SK-N-SH (cell line): ENCODE results near the gene PRKG1. TPM values are rescaled to one million over a fixed set of nuclear protein-coding genes. Genes with fewer than 3 reads are reported as not detected.

Source experiments
- CHD2 ChIP-seq: fragments of 150-350 bp; IDR thresholded peaks from 2 replicates; pipeline ENCODE4 v1.6.1; 2018; ENCODE audit warnings: low read length; ENCODE audit not compliant: partially characterized antibody
- ELF1 ChIP-seq: IDR thresholded peaks from 2 replicates; pipeline ENCODE4 v1.4.0; 2012
- EP300 ChIP-seq, 2 experiments: IDR thresholded peaks; 2 replicates each; pipeline versions ENCODE4 v1.4.0 to v1.6.1; 2012; ENCODE audit warnings: borderline replicate concordance in 1 of 2, low read depth in 1 of 2, low read length in 1 of 2
- EZH2phosphoT487 ChIP-seq: fragments of 200-600 bp; sonication (generic); IDR thresholded peaks from 2 replicates; pipeline ENCODE4 v1.6.1; 2017; ENCODE audit warnings: low read depth, mixed run types, mild to moderate bottlenecking, antibody characterized with exemption, moderate library complexity, borderline replicate concordance
- FOSL2 ChIP-seq: IDR thresholded peaks from 2 replicates; pipeline ENCODE4 v1.4.0; 2012; ENCODE audit warnings: low read depth, mild to moderate bottlenecking, moderate library complexity, borderline replicate concordance
- FOXJ3 ChIP-seq: sonication (generic); formaldehyde crosslinking; IDR thresholded peaks from 2 replicates; pipeline ENCODE4 v1.5.1; 2020; ENCODE audit warnings: mild to moderate bottlenecking, missing genetic modification reagents
- FOXM1 ChIP-seq: IDR thresholded peaks from 2 replicates; pipeline ENCODE4 v1.4.0; 2012; ENCODE audit warnings: low read depth, mild to moderate bottlenecking
- GABPA ChIP-seq: IDR thresholded peaks from 2 replicates; pipeline ENCODE4 v1.4.0; 2012; ENCODE audit warnings: low read depth, mild to moderate bottlenecking
- GATA2 ChIP-seq: sonication (generic); formaldehyde crosslinking; IDR thresholded peaks from 2 replicates; pipeline ENCODE4 v1.5.0; 2020; ENCODE audit warnings: mild to moderate bottlenecking, missing genetic modification reagents
- IRF3 ChIP-seq: fragments of 150-350 bp; IDR thresholded peaks from 2 replicates; pipeline ENCODE4 v1.6.1; 2016; ENCODE audit warnings: mild to moderate bottlenecking, low read depth, low read length
- JUND ChIP-seq: IDR thresholded peaks from 2 replicates; pipeline ENCODE4 v1.4.0; 2012
- MXI1 ChIP-seq: IDR thresholded peaks from 2 replicates; pipeline ENCODE4 v1.6.1; 2012; ENCODE audit warnings: mild to moderate bottlenecking, low read depth, low read length, improper control_type of control experiment
- NFIC ChIP-seq: IDR thresholded peaks from 2 replicates; pipeline ENCODE4 v1.4.0; 2012; ENCODE audit warnings: borderline replicate concordance
- PBX3 ChIP-seq: IDR thresholded peaks from 2 replicates; pipeline ENCODE4; 2012
- POLR2AphosphoS5 ChIP-seq: IDR thresholded peaks from 2 replicates; pipeline ENCODE4 v1.6.1; 2012; ENCODE audit warnings: low read depth, low read length
- RAD21 ChIP-seq: IDR thresholded peaks from 2 replicates; pipeline ENCODE4 v1.6.1; 2012; ENCODE audit warnings: mild to moderate bottlenecking, low read length
- RCOR1 ChIP-seq: fragments of 150-350 bp; IDR thresholded peaks from 2 replicates; pipeline ENCODE4 v1.6.1; 2017; ENCODE audit warnings: antibody characterized with exemption, low read length
- RFX5 ChIP-seq: IDR thresholded peaks from 2 replicates; pipeline ENCODE4 v1.6.1; 2012; ENCODE audit warnings: mild to moderate bottlenecking, improper control_type of control experiment, low read length
- TAF1 ChIP-seq: IDR thresholded peaks from 2 replicates; pipeline ENCODE4 v1.6.1; 2012; ENCODE audit warnings: low read depth, mild to moderate bottlenecking, low read length, moderate library complexity, borderline replicate concordance
- YY1 ChIP-seq: IDR thresholded peaks from 2 replicates; pipeline ENCODE4 v1.4.0; 2012; ENCODE audit warnings: low read depth, mild to moderate bottlenecking
- polyA plus RNA-seq, 3 experiments: library from polyadenylated mRNA; depleted of rRNA; stranded (reverse); fragments of >200 nt; gene quantifications; 2 replicates each; pipeline ENCODE4 v1.2.3, GENCODE V29; 2012
- TF ChIP-seq, protein P1 (sequence below): IDR thresholded peaks from 2 replicates; pipeline ENCODE4 v1.6.1; 2012; ENCODE audit warnings: mild to moderate bottlenecking, low read depth, low read length, moderate library complexity
- TF ChIP-seq, protein P2 (sequence below): fragments of 200-600 bp; sonication (generic); IDR thresholded peaks from 2 replicates; pipeline ENCODE4 v1.6.1; 2017; ENCODE audit warnings: antibody characterized with exemption, mild to moderate bottlenecking, moderate library complexity
- TF ChIP-seq, protein P3 (sequence below): fragments of 150-350 bp; IDR thresholded peaks from 2 replicates; pipeline ENCODE4 v1.6.1; 2017; ENCODE audit warnings: antibody characterized with exemption, low read length, low read depth, borderline replicate concordance
- TF ChIP-seq, protein P4 (sequence below): IDR thresholded peaks from 2 replicates; pipeline ENCODE4 v1.4.0; 2012; ENCODE audit warnings: low read depth, borderline replicate concordance

PRKG1 gene
- polyA plus RNA-seq, 1 of the 3 experiments (the other 2 are of a cell fraction), result 4.1 TPM

GRCh38 chr10:52313933-52314821 lies 1239.9 kb downstream of the PRKG1 start, which contains the start of gene DKK1 (continued):
- TF ChIP-seq, protein P1, sequence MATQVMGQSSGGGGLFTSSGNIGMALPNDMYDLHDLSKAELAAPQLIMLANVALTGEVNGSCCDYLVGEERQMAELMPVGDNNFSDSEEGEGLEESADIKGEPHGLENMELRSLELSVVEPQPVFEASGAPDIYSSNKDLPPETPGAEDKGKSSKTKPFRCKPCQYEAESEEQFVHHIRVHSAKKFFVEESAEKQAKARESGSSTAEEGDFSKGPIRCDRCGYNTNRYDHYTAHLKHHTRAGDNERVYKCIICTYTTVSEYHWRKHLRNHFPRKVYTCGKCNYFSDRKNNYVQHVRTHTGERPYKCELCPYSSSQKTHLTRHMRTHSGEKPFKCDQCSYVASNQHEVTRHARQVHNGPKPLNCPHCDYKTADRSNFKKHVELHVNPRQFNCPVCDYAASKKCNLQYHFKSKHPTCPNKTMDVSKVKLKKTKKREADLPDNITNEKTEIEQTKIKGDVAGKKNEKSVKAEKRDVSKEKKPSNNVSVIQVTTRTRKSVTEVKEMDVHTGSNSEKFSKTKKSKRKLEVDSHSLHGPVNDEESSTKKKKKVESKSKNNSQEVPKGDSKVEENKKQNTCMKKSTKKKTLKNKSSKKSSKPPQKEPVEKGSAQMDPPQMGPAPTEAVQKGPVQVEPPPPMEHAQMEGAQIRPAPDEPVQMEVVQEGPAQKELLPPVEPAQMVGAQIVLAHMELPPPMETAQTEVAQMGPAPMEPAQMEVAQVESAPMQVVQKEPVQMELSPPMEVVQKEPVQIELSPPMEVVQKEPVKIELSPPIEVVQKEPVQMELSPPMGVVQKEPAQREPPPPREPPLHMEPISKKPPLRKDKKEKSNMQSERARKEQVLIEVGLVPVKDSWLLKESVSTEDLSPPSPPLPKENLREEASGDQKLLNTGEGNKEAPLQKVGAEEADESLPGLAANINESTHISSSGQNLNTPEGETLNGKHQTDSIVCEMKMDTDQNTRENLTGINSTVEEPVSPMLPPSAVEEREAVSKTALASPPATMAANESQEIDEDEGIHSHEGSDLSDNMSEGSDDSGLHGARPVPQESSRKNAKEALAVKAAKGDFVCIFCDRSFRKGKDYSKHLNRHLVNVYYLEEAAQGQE, result 0 out of 2 replicates have a peak, but pooled peaks have one; percentile 9
- TF ChIP-seq GATA2, result no peak
- TF ChIP-seq POLR2AphosphoS5, result peak; percentile 99
- no peak for TF ChIP-seq NFIC
- TF ChIP-seq TAF1, result peak; percentile 88
- no peak for TF ChIP-seq IRF3
- no peak; the same call in 1 of the 2 replicates for TF ChIP-seq RFX5
- no peak for TF ChIP-seq ELF1
- no peak; the same call in 1 of the 2 replicates for TF ChIP-seq RCOR1
- TF ChIP-seq MXI1, result no peak; the same call in none of the 2 replicates
- TF ChIP-seq RAD21, result peak; percentile 52
- TF ChIP-seq, protein P2, sequence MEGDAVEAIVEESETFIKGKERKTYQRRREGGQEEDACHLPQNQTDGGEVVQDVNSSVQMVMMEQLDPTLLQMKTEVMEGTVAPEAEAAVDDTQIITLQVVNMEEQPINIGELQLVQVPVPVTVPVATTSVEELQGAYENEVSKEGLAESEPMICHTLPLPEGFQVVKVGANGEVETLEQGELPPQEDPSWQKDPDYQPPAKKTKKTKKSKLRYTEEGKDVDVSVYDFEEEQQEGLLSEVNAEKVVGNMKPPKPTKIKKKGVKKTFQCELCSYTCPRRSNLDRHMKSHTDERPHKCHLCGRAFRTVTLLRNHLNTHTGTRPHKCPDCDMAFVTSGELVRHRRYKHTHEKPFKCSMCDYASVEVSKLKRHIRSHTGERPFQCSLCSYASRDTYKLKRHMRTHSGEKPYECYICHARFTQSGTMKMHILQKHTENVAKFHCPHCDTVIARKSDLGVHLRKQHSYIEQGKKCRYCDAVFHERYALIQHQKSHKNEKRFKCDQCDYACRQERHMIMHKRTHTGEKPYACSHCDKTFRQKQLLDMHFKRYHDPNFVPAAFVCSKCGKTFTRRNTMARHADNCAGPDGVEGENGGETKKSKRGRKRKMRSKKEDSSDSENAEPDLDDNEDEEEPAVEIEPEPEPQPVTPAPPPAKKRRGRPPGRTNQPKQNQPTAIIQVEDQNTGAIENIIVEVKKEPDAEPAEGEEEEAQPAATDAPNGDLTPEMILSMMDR, result peak; percentile 94
- TF ChIP-seq, protein P3, sequence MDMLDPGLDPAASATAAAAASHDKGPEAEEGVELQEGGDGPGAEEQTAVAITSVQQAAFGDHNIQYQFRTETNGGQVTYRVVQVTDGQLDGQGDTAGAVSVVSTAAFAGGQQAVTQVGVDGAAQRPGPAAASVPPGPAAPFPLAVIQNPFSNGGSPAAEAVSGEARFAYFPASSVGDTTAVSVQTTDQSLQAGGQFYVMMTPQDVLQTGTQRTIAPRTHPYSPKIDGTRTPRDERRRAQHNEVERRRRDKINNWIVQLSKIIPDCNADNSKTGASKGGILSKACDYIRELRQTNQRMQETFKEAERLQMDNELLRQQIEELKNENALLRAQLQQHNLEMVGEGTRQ, result no peak
- TF ChIP-seq YY1, result peak; percentile 81; the same call in 1 of the 2 replicates
- no peak; the same call in 1 of the 2 replicates for TF ChIP-seq FOXJ3 (CRISPR knock-in tag)
- TF ChIP-seq JUND, result peak; percentile 9; the same call in 1 of the 2 replicates
- TF ChIP-seq EP300 (IDR thresholded peaks at IDR 0.05; ENCODE audit: borderline replicate concordance in 1 of 2, low read depth in 1 of 2, low read length in 1 of 2), result no peak; a peak in 1 of 4 replicates
- TF ChIP-seq FOXM1, result no peak
- no peak for TF ChIP-seq GABPA
- TF ChIP-seq CHD2, result no peak
- peak; percentile 29; the same call in 1 of the 2 replicates for TF ChIP-seq PBX3
- no peak for TF ChIP-seq EZH2phosphoT487
- TF ChIP-seq, protein P4, sequence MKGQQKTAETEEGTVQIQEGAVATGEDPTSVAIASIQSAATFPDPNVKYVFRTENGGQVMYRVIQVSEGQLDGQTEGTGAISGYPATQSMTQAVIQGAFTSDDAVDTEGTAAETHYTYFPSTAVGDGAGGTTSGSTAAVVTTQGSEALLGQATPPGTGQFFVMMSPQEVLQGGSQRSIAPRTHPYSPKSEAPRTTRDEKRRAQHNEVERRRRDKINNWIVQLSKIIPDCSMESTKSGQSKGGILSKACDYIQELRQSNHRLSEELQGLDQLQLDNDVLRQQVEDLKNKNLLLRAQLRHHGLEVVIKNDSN, result no peak
- peak; percentile 1; the same call in 1 of the 2 replicates for TF ChIP-seq FOSL2
